GM12878 (cell line): ENCODE results near the gene HIP1. TPM values are rescaled to one million over a fixed set of nuclear protein-coding genes. Genes with fewer than 3 reads are reported as not detected.
"Not testable (repeated sequence)": the region's sequence is repeated elsewhere in the genome, so short reads cannot be mapped to it uniquely, and the experiment has no call there.

ENCODE experiments used
- ATAC-seq: fragments of 200-7000 bp; cut with Tn5 transposase; 3 replicates; pipeline ENCODE4 v1.9.1; 2020; ENCODE audit warnings: mild to moderate bottlenecking, moderate library complexity
- BruUV-seq: library from RNA; stranded (reverse); fragments of 400-500 nt; replicated peaks from 2 replicates; lab custom pipeline; 2021; lab: Mats Ljungman, UMichigan
- CTCF ChIA-PET: fragments of 300-600 bp; sonication (Branson Sonifier 250); formaldehyde crosslinking; extraction: SDS; loops from one replicate; lab custom pipeline; 2021; ENCODE audit warnings: inconsistent platforms; lab: Yijun Ruan, JAX
- POLR2A ChIA-PET: fragments of 350-600 bp; formaldehyde crosslinking; extraction: SDS; loops from one replicate; lab custom pipeline; 2021; ENCODE audit warnings: inconsistent platforms; lab: Charles Lee
- RAD21 ChIA-PET: fragments of 300-600 bp; sonication (Branson Sonifier 250); formaldehyde crosslinking; loops from one replicate; lab custom pipeline; 2023; ENCODE audit warnings: antibody characterized with exemption; ENCODE audit not compliant: unreplicated experiment; lab: Charles Lee
- SMC1A ChIA-PET: fragments of 300-600 bp; sonication (Branson Sonifier 250); formaldehyde crosslinking; loops from one replicate; lab custom pipeline; 2023; ENCODE audit not compliant: unreplicated experiment, uncharacterized antibody; lab: Charles Lee
- DNase-seq: peaks from one replicate; pipeline ENCODE4 v3.0.0-alpha.2; 2011; ENCODE audit warnings: low read depth, low spot score
- FAIRE-seq: peaks from 3 replicates; lab custom pipeline; 2011; peaks lifted over from hg19 to GRCh38; lab: Jason Lieb, UNC
- H2AFZ ChIP-seq: 2 replicates; pipeline ENCODE4 v1.6.0; 2011; ENCODE audit warnings: low read depth, low read length, control low read depth; ENCODE audit not compliant: control insufficient read depth
- H3K27ac ChIP-seq: 2 replicates; pipeline ENCODE4 v1.5.1; 2011; ENCODE audit warnings: control low read depth; ENCODE audit not compliant: control insufficient read depth, insufficient read depth
- H3K27me3 ChIP-seq, 2 experiments: replicated peaks in 1 of 2; 2 replicates each; pipeline versions ENCODE4 v1.6.0 to v1.6.1; 2011; ENCODE audit warnings: low read length in 1 of 2; ENCODE audit not compliant: control insufficient read depth in 2 of 2, insufficient read depth in 2 of 2
- H3K36me3 ChIP-seq, 2 experiments: 2 replicates each; pipeline ENCODE4 v1.5.1; 2011; ENCODE audit warnings: low read length in 1 of 2; ENCODE audit not compliant: control insufficient read depth in 2 of 2, insufficient read depth in 2 of 2
- H3K4me1 ChIP-seq: 2 replicates; pipeline ENCODE4 v1.6.1; 2011; ENCODE audit warnings: mild to moderate bottlenecking, low read length, moderate library complexity, mixed read lengths; ENCODE audit not compliant: control insufficient read depth, insufficient read depth
- H3K4me2 ChIP-seq: 2 replicates; pipeline ENCODE4 v1.6.0; 2011; ENCODE audit warnings: control low read depth; ENCODE audit not compliant: control insufficient read depth, insufficient read depth
- H3K4me3 ChIP-seq: fragments of 200-600 bp; sonication (generic); 2 replicates; pipeline ENCODE4 v1.5.1; 2016
- H3K79me2 ChIP-seq: 2 replicates; pipeline ENCODE4 v1.6.0; 2011; ENCODE audit warnings: low read length; ENCODE audit not compliant: control insufficient read depth, insufficient read depth
- H3K9ac ChIP-seq: 2 replicates; pipeline ENCODE4 v1.8.0; 2011; ENCODE audit warnings: low read length, control low read depth, mixed read lengths; ENCODE audit not compliant: control insufficient read depth, insufficient read depth
- H3K9me3 ChIP-seq: replicated peaks from 3 replicates; pipeline ENCODE4 v1.5.1; 2011; ENCODE audit warnings: mild to moderate bottlenecking, low read length; ENCODE audit not compliant: control insufficient read depth, insufficient read depth
- H4K20me1 ChIP-seq: 2 replicates; pipeline ENCODE4 v1.6.0; 2011; ENCODE audit not compliant: control insufficient read depth, insufficient read depth
- EGR1 ChIP-seq, 2 experiments: IDR thresholded peaks; 1 replicate in 1 of 2; 2 replicates in 1 of 2; pipeline ENCODE4 v1.6.1; 2011 to 2012; ENCODE audit warnings: low read depth in 2 of 2, low read length in 2 of 2, borderline replicate concordance in 1 of 2, mild to moderate bottlenecking in 1 of 2, moderate library complexity in 1 of 2
- SPI1 ChIP-seq: IDR thresholded peaks from 2 replicates; pipeline ENCODE4 v1.6.1; 2011; ENCODE audit warnings: low read depth, mild to moderate bottlenecking, low read length, moderate library complexity, borderline replicate concordance; ENCODE audit not compliant: insufficient read depth
- WGBS: methylation state at CpG from one replicate; pipeline ENCODE4 v1.1.6; 2016; ENCODE audit warnings: low lambda C conversion rate; ENCODE audit not compliant: insufficient replicate concordance, insufficient coverage; ENCODE audit errors: missing lambda C conversion rate; 5-methylcytosine and 5-hydroxymethylcytosine counted together
- in situ Hi-C: fragments of 300-500 bp; cut with MboI; formaldehyde crosslinking; loops from 9 replicates; pipeline ENCODE4 v1.14.3; 2018; ENCODE audit warnings: mixed read lengths
- intact Hi-C: fragments of 100-400 bp; cut with micrococcal nuclease; formaldehyde crosslinking; loops from one replicate; pipeline ENCODE4 v1.14.2; 2022; ENCODE audit not compliant: unreplicated experiment
- polyA plus RNA-seq, 11 experiments: library from polyadenylated mRNA; depleted of rRNA in 4 of 11; unstranded in 6 of 11; stranded (reverse) in 5 of 11; fragments of >200 nt; fragmentation: Nextera tagmentation in 4 of 11; fragmentation: Illumina TruSeq in 1 of 11; extraction: Ambion mirVana in 4 of 11; extraction: Trizol in 1 of 11; gene quantifications; 1 replicate in 1 of 11; 2 replicates in 10 of 11; pipeline versions ENCODE4 v1.2.1 to v1.2.3, GENCODE V29; 2011 to 2016; ENCODE audit warnings: inconsistent platforms in 2 of 11, missing spikeins in 2 of 11, low read depth in 1 of 11
- total RNA-seq, 4 experiments: library from RNA; depleted of rRNA in 3 of 4; stranded (reverse); fragments of >200 nt in 3 of 4; fragmentation: Illumina TruSeq in 1 of 4; extraction: Trizol in 1 of 4; gene quantifications; 2 replicates each; pipeline versions ENCODE4 v1.2.1 to v1.2.3, GENCODE V29; 2013 to 2021

Gene HIP1
- total and polyA plus RNA-seq, 10 of the 15 experiments (the other 5 are each of a cell fraction or from before 2014, with no cell fraction given) = 1.2 to 9.7 (median 3.2) TPM

DNA sequence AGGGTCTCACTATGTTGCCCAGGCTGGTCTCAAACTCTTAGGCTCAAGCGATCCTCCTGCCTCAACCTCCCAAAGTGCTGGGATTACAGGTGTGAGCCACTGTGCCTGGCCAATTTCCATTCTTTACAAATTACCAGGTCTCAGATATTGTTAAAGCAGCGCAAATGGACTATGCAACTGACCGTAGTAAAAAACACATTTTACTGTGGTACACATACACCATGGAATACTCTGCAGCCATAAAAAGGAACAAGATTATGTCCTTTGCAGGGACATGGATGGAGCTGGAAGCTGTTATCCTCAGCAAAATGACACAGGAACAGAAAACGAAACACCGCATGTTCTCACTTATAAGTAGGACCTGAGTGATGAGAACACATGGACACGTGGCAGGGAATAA, 106.2 kb downstream of the HIP1 start:
- not testable (repeated sequence) for ATAC-seq, BruUV-seq, H4K20me1 ChIP-seq

DNA sequence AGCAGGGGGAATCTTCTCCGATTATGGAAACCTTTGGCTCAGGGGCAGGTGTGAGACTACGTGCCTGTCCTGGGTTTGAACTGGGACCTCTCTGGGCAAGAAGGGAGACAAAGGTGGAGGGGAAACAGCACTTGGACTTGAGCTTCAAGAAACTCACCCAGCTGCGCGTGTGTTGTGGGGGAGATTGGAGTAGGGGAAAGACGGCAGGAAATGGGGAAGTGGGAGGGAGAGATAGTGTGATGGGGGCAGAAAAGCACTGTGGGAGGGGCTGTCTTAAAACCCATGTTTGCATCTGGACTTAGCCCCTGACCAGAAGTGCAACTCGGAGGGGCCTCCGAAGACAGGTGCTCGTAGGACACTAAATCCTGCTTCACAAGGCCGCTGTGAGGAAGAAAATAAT, 107.0 kb downstream of the HIP1 start:
- Histone ChIP-seq H4K20me1 (no peaks in the 10 kb centered on the region), H3K9ac (no peak overlapping the region), H3K27me3 (no peaks in the 10 kb centered on the region), H3K36me3 (no peaks in the 10 kb centered on the region), H3K4me3 (no peak overlapping the region), H2AFZ (no peak overlapping the region), H3K9me3 (peaks cover 5% of the 10 kb centered on the region; the same call in 2 of the 3 replicates), H3K27ac (no peak overlapping the region), H3K79me2 (no peaks in the 10 kb centered on the region), H3K4me2 (no peak overlapping the region), H3K4me1 (no peaks in the 10 kb centered on the region)
- 73% methylated on average over 9 of the region's 9 CpGs for WGBS
- ATAC-seq (no peak), DNase-seq (no peak), FAIRE-seq (no peak)
- intact Hi-C loops (loop anchor here (10.0 kb wide), 1 partner anchor 97 kb away; no protein-coding TSS in a partner anchor), in situ Hi-C loops (no loop called here)
- CTCF ChIA-PET = no interaction called here
- TF ChIP-seq SPI1 (peak; percentile 74; the same call in 1 of the 2 replicates), EGR1 (IDR thresholded peaks at IDR 0.05; ENCODE audit: borderline replicate concordance in 1 of 2, low read depth in 2 of 2, low read length in 2 of 2) (no peak)
- RAD21 ChIA-PET = no interaction called here
- no TSS peak for BruUV-seq
- SMC1A ChIA-PET = no interaction called here
- POLR2A ChIA-PET = interaction anchor here (0.6 to 0.7 kb wide), 2 partner anchors 11 to 53 kb away, joined by 3 read pairs; no protein-coding TSS in a partner anchor

More for the DNA sequence above, 106.2 kb downstream of the HIP1 start:
- intact Hi-C loops = loop anchor here (10.0 kb wide), 1 partner anchor 98 kb away; no protein-coding TSS in a partner anchor
- H3K36me3 ChIP-seq, H3K4me2 ChIP-seq, FAIRE-seq, H3K4me3 ChIP-seq, SMC1A ChIA-PET, H3K79me2 ChIP-seq, H2AFZ ChIP-seq, DNase-seq, CTCF ChIA-PET, H3K4me1 ChIP-seq, H3K9me3 ChIP-seq, in situ Hi-C loops, H3K9ac ChIP-seq, H3K27ac ChIP-seq, H3K27me3 ChIP-seq: not testable (repeated sequence)
- ChIA-PET RAD21 (interaction anchor here (0.6 kb wide), 1 partner anchor 15 kb away, joined by 3 read pairs; no protein-coding TSS in a partner anchor), POLR2A (interaction anchor here (0.6 to 0.7 kb wide), 2 partner anchors 12 to 54 kb away, joined by 3 read pairs; no protein-coding TSS in a partner anchor)
- 75% methylated on average over 6 of the region's 6 CpGs for WGBS
